GM19372 (cell line): ENCODE data around the gene WWOX.

Experiments
- ATAC-seq: cut with Tn5 transposase; IDR thresholded peaks from one replicate; pipeline ENCODE4 v1.9.1; 2021; ENCODE audit warnings: mild to moderate bottlenecking, low read depth, moderate library complexity; ENCODE audit not compliant: unreplicated experiment

WWOX gene

DNA sequence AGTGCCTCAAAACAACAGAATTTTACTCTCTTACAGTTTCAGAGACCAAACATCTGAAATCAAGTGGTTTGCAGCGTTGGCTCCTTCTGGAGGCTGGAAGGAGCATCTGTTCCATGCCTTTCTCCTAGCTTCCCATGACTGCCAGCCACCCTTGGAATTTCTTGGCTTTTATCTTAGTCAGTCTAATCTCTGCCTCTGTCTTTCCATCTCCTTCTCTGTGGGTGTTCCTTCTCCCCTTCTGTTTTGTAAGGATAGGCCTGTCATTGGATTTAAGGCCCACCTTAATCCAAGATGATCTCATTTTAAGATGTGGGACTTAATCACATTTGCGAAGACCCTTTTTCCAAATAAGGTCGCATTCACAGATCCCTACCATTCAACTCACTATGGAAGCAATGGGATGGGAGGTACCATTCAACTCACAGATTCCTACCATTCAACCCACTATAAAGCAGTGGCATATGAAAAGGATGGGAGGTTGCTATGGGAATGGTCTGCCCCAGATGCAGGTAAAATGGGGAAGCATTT is 321.8 kb downstream of the WWOX start:
- ATAC-seq: no peak

DNA sequence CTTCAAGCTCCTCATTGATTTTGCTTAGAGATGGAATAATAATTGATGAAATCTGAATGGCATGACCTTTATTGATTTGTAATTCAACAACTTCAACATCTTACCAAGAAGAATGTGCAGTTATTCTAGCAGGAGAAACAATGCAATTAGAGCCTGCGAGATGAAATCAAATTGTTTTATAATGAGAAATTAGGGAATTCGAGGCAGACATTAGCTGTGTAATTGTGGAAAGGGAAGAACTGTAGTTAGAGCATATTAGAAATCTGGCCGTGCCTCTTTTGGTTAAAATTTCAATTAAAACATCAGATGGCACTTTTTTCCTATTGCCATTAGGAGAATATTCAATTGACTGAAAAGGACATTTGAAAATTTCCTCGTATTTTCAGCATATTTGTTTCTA is 325.8 kb downstream of the WWOX start:
- no peak for ATAC-seq

- no peak for ATAC-seq
These were observed 326.5 kb downstream of the WWOX start for GRCh38 chr16:78425891-78426510.

GRCh38 chr16:78428193-78428592 is 328.7 kb downstream of the WWOX start:
- no peak for ATAC-seq

DNA sequence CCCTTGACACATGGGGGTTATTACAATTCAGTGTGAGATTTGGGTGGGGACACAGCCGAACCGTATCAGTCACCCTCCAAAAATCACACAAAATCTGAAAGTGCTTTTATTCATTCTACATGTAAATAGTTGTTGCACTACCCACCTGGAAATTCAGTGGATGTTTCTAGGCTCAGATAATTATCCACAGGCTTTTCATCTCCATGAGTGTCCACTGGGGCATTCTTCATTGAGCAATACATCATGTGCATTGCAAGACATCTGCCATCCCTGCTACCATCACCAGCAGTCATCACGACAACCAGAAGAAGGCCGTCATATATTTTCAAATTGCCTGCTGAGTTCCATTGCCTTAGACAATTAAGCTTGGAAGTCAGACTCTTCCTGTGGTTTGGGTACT is 330.8 kb downstream of the WWOX start:
- no peak for ATAC-seq

DNA sequence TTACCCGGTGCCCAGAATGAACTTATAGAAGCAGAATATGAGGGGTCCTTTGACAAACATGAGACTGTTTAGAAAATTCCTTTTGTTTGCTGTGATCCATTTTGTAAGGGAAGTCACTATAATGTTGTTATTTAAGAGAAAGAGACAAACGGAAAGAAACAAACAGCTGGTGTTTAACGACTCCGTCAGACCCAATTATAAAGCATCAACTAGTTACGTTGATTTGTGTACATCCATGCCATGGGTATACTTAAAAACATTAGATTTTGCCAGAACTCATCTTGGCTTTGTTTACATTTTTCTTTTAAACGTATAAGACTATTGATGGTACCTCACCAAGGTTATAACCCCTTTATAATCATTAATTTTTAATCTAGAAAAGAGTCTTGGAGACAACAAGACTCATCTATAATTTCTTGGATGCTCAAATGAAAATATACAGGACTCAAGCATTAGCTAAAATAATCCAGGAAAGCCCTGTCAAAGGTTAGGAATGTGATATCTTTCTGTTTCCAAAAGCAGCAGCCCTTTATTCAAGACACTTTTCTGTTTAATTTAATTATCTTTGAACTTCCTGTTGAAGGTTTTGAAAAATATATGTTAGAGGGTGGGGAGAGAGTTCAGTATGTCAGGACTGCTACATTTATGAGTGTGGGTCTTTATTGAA is 331.7 kb downstream of the WWOX start:
- no peak for ATAC-seq

DNA sequence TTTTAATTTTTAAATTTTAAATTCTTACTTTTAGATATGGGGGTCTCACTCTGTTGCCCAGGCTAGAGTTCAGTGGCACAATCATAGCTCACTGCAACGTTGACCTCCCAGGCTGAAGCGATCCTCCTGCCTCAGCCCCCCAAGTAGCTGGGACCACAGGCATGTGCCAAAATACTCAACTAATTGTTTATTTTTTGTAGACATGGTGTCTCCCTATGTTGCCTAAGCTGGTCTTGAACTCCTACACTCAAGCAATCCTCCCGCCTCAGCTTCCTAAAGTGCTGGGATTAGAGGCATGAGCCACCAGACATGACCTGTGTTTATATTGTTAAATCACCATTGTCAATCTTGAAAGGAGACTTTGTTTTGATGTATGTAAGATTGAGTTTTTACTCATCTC is 332.2 kb downstream of the WWOX start:
- ATAC-seq: no peak

DNA sequence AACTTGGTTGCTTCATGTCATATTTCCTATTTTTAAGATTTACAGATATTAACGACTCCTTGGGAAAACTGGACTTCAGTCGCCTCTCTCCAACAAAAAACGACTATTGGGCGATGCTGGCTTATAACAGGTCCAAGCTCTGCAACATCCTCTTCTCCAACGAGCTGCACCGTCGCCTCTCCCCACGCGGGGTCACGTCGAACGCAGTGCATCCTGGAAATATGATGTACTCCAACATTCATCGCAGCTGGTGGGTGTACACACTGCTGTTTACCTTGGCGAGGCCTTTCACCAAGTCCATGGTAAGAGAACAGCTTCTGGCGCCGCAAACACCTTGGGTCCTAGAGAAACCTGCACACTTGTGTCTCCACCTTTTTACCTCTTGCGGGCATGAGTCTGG is 333.0 kb downstream of the WWOX start:
- no peak for ATAC-seq

- no peak for ATAC-seq
These were observed 333.7 kb downstream of the WWOX start for GRCh38 chr16:78433116-78433515.

- no peak for ATAC-seq
These were observed 334.9 kb downstream of the WWOX start for GRCh38 chr16:78434401-78434800.

GRCh38 chr16:78435260-78435659 is 335.8 kb downstream of the WWOX start:
- ATAC-seq: no peak

DNA sequence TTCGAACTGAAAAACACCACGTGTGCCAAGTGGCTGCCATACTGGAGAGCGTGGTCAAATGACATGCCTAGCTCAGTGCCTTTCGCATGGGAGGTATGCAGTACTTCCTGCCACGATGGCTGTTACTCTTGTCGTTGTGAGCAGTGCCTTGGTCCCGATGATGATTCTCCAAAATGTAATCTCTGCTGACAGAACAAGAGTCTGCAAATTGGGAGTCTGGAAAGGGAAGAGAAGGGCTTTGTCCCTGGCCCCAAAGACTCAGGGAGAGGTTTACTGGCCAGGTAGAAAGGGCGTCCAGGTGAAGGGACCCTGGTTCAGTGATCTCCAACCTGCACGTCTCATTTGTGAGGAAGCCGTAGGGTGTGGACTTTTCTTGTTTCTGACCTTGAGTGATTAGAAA is 336.6 kb downstream of the WWOX start:
- no peak for ATAC-seq

DNA sequence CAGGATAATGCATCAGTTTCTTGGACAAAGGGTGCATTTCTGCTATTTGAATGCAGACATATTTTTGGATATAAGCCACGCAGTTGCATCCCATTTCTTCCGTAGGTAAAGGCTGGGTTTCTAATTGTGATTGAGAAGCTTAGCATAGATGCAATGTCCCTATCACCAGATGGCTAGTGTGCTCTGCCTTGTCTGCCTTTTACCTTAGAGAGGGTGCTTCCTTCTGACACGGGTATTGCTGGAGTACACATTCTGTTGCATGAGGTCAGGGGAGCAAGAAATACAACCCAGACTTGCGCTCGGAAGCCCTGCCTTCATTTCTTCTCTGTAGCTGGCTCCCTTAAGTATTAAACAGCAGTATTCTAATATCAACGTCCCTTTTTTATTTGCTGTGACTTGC is 337.4 kb downstream of the WWOX start:
- ATAC-seq: no peak

DNA sequence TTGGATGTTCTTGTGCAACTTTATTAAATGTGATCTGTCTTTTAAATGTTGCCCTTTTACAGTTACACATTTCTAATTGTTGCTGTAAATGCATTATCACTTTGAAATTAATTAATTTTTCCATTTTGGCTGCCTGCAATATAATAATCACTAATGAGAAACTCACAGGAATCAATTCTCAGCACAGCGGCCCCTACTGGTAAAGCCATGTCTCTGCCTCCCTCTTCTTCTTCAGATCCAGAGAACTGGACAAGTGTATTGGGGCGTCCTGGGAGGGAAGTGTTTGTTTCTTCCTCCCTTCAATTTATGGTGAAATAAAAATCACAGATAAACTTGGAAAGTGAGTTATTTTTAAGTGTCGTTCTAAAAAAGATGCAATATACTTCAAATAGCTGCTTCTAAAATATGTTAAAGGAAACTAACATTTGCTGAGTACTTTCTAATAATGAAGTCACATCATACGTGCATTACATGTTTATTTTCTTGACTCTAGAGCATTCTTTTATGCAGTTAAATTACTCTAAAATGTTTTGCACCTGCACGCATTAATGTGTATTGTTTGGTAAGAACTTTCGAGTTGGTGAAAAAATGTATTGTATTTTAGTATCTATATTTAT is 338.0 kb downstream of the WWOX start:
- no peak for ATAC-seq

- ATAC-seq: no peak
These were observed 338.8 kb downstream of the WWOX start for GRCh38 chr16:78438219-78438618.

- no peak for ATAC-seq
These were observed 339.2 kb downstream of the WWOX start for GRCh38 chr16:78438632-78439031.

DNA sequence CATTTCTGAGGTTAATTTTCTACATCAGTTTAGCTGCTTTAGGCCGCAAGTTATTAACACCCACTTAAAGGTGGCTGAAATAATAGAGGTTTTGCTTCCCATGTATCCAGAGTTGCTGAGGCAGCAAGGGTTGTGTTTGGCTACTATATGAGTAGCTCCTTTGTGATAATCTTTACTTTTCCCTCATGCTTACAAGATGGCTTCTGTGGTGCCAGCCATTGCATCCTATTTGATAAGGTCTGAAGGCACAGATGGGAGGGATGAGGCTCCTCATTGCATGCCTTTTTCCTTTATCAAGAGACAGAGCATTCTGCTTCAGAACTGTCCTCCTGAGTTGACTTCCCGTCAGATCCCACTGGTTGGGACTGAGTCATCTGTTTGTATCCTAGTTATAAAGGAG is 340.2 kb downstream of the WWOX start:
- no peak for ATAC-seq

- no peak for ATAC-seq
These were observed 341.8 kb downstream of the WWOX start for GRCh38 chr16:78441298-78441697.

- no peak for ATAC-seq
These were observed 344.3 kb downstream of the WWOX start for GRCh38 chr16:78443542-78444364.

GRCh38 chr16:78445818-78446217 is 346.4 kb downstream of the WWOX start:
- ATAC-seq: no peak

GRCh38 chr16:78446486-78446885 is 347.0 kb downstream of the WWOX start:
- no peak for ATAC-seq
